ENCODE results near the gene CLTB.

GRCh38 chr5:176406436-176407052, 9.8 kb downstream of the CLTB start:
- TF ChIP-seq, protein P1, sequence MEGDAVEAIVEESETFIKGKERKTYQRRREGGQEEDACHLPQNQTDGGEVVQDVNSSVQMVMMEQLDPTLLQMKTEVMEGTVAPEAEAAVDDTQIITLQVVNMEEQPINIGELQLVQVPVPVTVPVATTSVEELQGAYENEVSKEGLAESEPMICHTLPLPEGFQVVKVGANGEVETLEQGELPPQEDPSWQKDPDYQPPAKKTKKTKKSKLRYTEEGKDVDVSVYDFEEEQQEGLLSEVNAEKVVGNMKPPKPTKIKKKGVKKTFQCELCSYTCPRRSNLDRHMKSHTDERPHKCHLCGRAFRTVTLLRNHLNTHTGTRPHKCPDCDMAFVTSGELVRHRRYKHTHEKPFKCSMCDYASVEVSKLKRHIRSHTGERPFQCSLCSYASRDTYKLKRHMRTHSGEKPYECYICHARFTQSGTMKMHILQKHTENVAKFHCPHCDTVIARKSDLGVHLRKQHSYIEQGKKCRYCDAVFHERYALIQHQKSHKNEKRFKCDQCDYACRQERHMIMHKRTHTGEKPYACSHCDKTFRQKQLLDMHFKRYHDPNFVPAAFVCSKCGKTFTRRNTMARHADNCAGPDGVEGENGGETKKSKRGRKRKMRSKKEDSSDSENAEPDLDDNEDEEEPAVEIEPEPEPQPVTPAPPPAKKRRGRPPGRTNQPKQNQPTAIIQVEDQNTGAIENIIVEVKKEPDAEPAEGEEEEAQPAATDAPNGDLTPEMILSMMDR (IDR thresholded peaks at IDR 0.05) = no peak
- TF ChIP-seq POLR2A (IDR thresholded peaks at IDR 0.05) = no peak

Measured in thyroid gland (tissue), 4 donors.